SK-N-SH treated with all-trans-retinoic acid at 6 μM for 48 hours (cell line): Measurements from ENCODE around the gene EMCN.
"Not testable (repeated sequence)": the region's sequence is repeated elsewhere in the genome, so short reads cannot be mapped to it uniquely, and the experiment has no call there.

Source experiments
- ATAC-seq: fragments of 200-7000 bp; cut with Tn5 transposase; 3 replicates; pipeline ENCODE4 v1.9.1; 2020; ENCODE audit warnings: mild to moderate bottlenecking, moderate library complexity
- ARNTL ChIP-seq: fragments of 450-650 bp; formaldehyde crosslinking; IDR thresholded peaks from 2 replicates; pipeline ENCODE4 v1.5.0; 2020; ENCODE audit warnings: low read depth, mild to moderate bottlenecking, moderate library complexity, borderline replicate concordance
- BACH2 ChIP-seq: fragments of 250-450 bp; sonication (Bioruptor Pico); IDR thresholded peaks from 2 replicates; pipeline ENCODE4 v1.9.0; 2021; ENCODE audit warnings: mild to moderate bottlenecking, borderline replicate concordance
- CSDC2 ChIP-seq: fragments of 250-450 bp; sonication (Bioruptor Pico); IDR thresholded peaks from 2 replicates; pipeline ENCODE4 v1.5.0; 2020; ENCODE audit warnings: mild to moderate bottlenecking, moderate library complexity
- GLIS3 ChIP-seq: fragments of 250-450 bp; sonication (Bioruptor Pico); IDR thresholded peaks from 2 replicates; pipeline ENCODE4 v1.5.0; 2020; ENCODE audit warnings: mild to moderate bottlenecking, moderate library complexity
- ISL1 ChIP-seq: fragments of 250-450 bp; sonication (Bioruptor Pico); IDR thresholded peaks from 2 replicates; pipeline ENCODE4 v2.1.2; 2022; ENCODE audit warnings: mild to moderate bottlenecking, moderate library complexity
- PATZ1 ChIP-seq: fragments of 250-450 bp; sonication (Bioruptor Pico); IDR thresholded peaks from 2 replicates; pipeline ENCODE4 v1.8.0; 2020; ENCODE audit warnings: mild to moderate bottlenecking, moderate library complexity, borderline replicate concordance
- POU6F1 ChIP-seq: fragments of 250-450 bp; sonication (Bioruptor Pico); IDR thresholded peaks from 2 replicates; pipeline ENCODE4 v1.8.0; 2021; ENCODE audit warnings: low read depth, mild to moderate bottlenecking, moderate library complexity, borderline replicate concordance
- PPARA ChIP-seq: fragments of 250-450 bp; sonication (Bioruptor Pico); IDR thresholded peaks from 2 replicates; pipeline ENCODE4 v1.5.0; 2020; ENCODE audit warnings: mild to moderate bottlenecking, borderline replicate concordance
- RARB ChIP-seq: fragments of 250-450 bp; sonication (Bioruptor Pico); IDR thresholded peaks from 2 replicates; pipeline ENCODE4 v1.8.0; 2021; ENCODE audit warnings: mild to moderate bottlenecking, moderate library complexity
- SNAI2 ChIP-seq: fragments of 250-450 bp; sonication (Bioruptor Pico); IDR thresholded peaks from 2 replicates; pipeline ENCODE4 v1.5.0; 2020; ENCODE audit warnings: mild to moderate bottlenecking, moderate library complexity
- TCF4 ChIP-seq: fragments of 250-450 bp; sonication (Bioruptor Pico); IDR thresholded peaks from 2 replicates; pipeline ENCODE4 v1.8.0; 2021; ENCODE audit warnings: mild to moderate bottlenecking, moderate library complexity, borderline replicate concordance
- TOX ChIP-seq: fragments of 250-450 bp; sonication (Bioruptor Pico); IDR thresholded peaks from 2 replicates; pipeline ENCODE4 v1.8.0; 2021; ENCODE audit warnings: mild to moderate bottlenecking, moderate library complexity, borderline replicate concordance
- TSHZ2 ChIP-seq: fragments of 250-450 bp; sonication (Bioruptor Pico); IDR thresholded peaks from 2 replicates; pipeline ENCODE4 v1.5.0; 2020; ENCODE audit warnings: mild to moderate bottlenecking, moderate library complexity
- ZFP30 ChIP-seq: fragments of 450-650 bp; formaldehyde crosslinking; IDR thresholded peaks from 2 replicates; pipeline ENCODE4 v1.5.0; 2022; ENCODE audit warnings: mild to moderate bottlenecking, moderate library complexity
- ZNF565 ChIP-seq: fragments of 450-650 bp; formaldehyde crosslinking; conservative IDR thresholded peaks from 2 replicates; pipeline ENCODE4 v1.5.0; 2020; ENCODE audit warnings: low read depth, mild to moderate bottlenecking, moderate library complexity
- ZNF70 ChIP-seq: fragments of 450-650 bp; formaldehyde crosslinking; IDR thresholded peaks from 2 replicates; pipeline ENCODE4 v1.5.0; 2020; ENCODE audit warnings: mild to moderate bottlenecking, moderate library complexity
- ZNF8 ChIP-seq: fragments of 450-650 bp; formaldehyde crosslinking; IDR thresholded peaks from 2 replicates; pipeline ENCODE4 v1.5.0; 2020; ENCODE audit warnings: mild to moderate bottlenecking, moderate library complexity

The EMCN gene

GRCh38 chr4:100414016-100414790 lies 103.6 kb downstream of the EMCN start:
- ATAC-seq = peak; percentile 66
- TF ChIP-seq BACH2 (CRISPR knock-in tag) = no peak
- TF ChIP-seq ZNF70 (CRISPR knock-in tag) = no peak
- no peak for TF ChIP-seq ZNF8 (CRISPR knock-in tag)
- TF ChIP-seq TSHZ2 (CRISPR knock-in tag) = no peak
- TF ChIP-seq GLIS3 (CRISPR knock-in tag) = no peak
- no peak for TF ChIP-seq PATZ1 (CRISPR knock-in tag)
- no peak for TF ChIP-seq POU6F1 (CRISPR knock-in tag)
- TF ChIP-seq RARB = no peak
- no peak for TF ChIP-seq PPARA (CRISPR knock-in tag)

GRCh38 chr4:100391863-100392262 lies 126.0 kb downstream of the EMCN start:
- TF ChIP-seq PPARA (CRISPR knock-in tag) (no peak), TCF4 (CRISPR knock-in tag) (no peak), SNAI2 (no peak), RARB (no peak), ZNF8 (CRISPR knock-in tag) (no peak), TOX (no peak), CSDC2 (CRISPR knock-in tag) (no peak), ISL1 (CRISPR knock-in tag) (no peak), ZNF70 (CRISPR knock-in tag) (no peak), ARNTL (CRISPR knock-in tag) (no peak), PATZ1 (CRISPR knock-in tag) (no peak)
- ATAC-seq = no peak

GRCh38 chr4:100391086-100391485 lies 126.7 kb downstream of the EMCN start:
- no peak for TF ChIP-seq SNAI2
- TF ChIP-seq GLIS3 (CRISPR knock-in tag) = no peak
- no peak for TF ChIP-seq ZNF8 (CRISPR knock-in tag)
- no peak for TF ChIP-seq ZFP30 (CRISPR knock-in tag)
- TF ChIP-seq TCF4 (CRISPR knock-in tag) = no peak
- TF ChIP-seq BACH2 (CRISPR knock-in tag) = no peak
- no peak for TF ChIP-seq TOX
- ATAC-seq = no peak

- no peak for ATAC-seq
- TF ChIP-seq POU6F1 (CRISPR knock-in tag) = no peak
- 0 out of 2 replicates have a peak, but pooled peaks have one; percentile 21 for TF ChIP-seq ISL1 (CRISPR knock-in tag)
- no peak for TF ChIP-seq ZNF565
Observed at GRCh38 chr4:100386270-100386669, 131.6 kb downstream of the EMCN start.

- not testable (repeated sequence) for ATAC-seq
Observed at GRCh38 chr4:100380401-100380800, 137.4 kb downstream of the EMCN start.
